ENCODE results near the gene XIRP1. TPM values are rescaled to one million over a fixed set of nuclear protein-coding genes. Genes with fewer than 3 reads are reported as not detected.

XIRP1 gene
- total RNA-seq, 1 experiment from 2014 or later = not detected

GRCh38 chr3:39166134-39166710 is 26.2 kb downstream of the XIRP1 start:
- TF ChIP-seq CTCF (IDR thresholded peaks at IDR 0.05) (no peak), SIN3A (IDR thresholded peaks at IDR 0.05; ENCODE audit: borderline replicate concordance, insufficient read depth, low read depth, low read length) (no peak), TCF7L2 (IDR thresholded peaks at IDR 0.05; ENCODE audit: low read depth, low read length) (no peak), POLR2AphosphoS5 (IDR thresholded peaks at IDR 0.05; ENCODE audit: low read depth, low read length) (no peak)
- TF ChIP-seq, protein P1, sequence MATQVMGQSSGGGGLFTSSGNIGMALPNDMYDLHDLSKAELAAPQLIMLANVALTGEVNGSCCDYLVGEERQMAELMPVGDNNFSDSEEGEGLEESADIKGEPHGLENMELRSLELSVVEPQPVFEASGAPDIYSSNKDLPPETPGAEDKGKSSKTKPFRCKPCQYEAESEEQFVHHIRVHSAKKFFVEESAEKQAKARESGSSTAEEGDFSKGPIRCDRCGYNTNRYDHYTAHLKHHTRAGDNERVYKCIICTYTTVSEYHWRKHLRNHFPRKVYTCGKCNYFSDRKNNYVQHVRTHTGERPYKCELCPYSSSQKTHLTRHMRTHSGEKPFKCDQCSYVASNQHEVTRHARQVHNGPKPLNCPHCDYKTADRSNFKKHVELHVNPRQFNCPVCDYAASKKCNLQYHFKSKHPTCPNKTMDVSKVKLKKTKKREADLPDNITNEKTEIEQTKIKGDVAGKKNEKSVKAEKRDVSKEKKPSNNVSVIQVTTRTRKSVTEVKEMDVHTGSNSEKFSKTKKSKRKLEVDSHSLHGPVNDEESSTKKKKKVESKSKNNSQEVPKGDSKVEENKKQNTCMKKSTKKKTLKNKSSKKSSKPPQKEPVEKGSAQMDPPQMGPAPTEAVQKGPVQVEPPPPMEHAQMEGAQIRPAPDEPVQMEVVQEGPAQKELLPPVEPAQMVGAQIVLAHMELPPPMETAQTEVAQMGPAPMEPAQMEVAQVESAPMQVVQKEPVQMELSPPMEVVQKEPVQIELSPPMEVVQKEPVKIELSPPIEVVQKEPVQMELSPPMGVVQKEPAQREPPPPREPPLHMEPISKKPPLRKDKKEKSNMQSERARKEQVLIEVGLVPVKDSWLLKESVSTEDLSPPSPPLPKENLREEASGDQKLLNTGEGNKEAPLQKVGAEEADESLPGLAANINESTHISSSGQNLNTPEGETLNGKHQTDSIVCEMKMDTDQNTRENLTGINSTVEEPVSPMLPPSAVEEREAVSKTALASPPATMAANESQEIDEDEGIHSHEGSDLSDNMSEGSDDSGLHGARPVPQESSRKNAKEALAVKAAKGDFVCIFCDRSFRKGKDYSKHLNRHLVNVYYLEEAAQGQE (IDR thresholded peaks at IDR 0.05; ENCODE audit: insufficient read depth in 1 of 2, low read depth in 2 of 2, low read length in 1 of 2) = no peak
- ChIA-PET POLR2A (no interaction called here), CTCF (no interaction called here)
- no peak for ATAC-seq
- no TSS peak for BruUV-seq (replicated peaks)
- DNase-seq (ENCODE audit: low read depth, low spot score) = no peak
- H3K4me3 ChIP-seq (ENCODE audit: low read depth in 2 of 2, low read length in 2 of 2) = no peak overlapping the region
- intact Hi-C loops (cut with micrococcal nuclease; ENCODE audit: unreplicated experiment) (no loop called here), in situ Hi-C loops (cut with HindIII; ENCODE audit: low pct_unique_long_range_greater_than_20kb, low sequenced_read_pairs) (no loop called here)
- no peaks in the 10 kb centered on the region for H3K36me3 ChIP-seq (ENCODE audit: control insufficient read depth, insufficient read depth, low read length)
- no peaks in the 10 kb centered on the region for H3K4me1 ChIP-seq (ENCODE audit: control insufficient read depth, insufficient read depth, low read length)
- no peaks in the 10 kb centered on the region for H3K27me3 ChIP-seq (ENCODE audit: control insufficient read depth, insufficient read depth, low read length)
- H3K27ac ChIP-seq (ENCODE audit: low read length) = no peak overlapping the region
- H3K9me3 ChIP-seq (ENCODE audit: control insufficient read depth, insufficient read depth, low read depth, low read length) = no peaks in the 10 kb centered on the region

DNA sequence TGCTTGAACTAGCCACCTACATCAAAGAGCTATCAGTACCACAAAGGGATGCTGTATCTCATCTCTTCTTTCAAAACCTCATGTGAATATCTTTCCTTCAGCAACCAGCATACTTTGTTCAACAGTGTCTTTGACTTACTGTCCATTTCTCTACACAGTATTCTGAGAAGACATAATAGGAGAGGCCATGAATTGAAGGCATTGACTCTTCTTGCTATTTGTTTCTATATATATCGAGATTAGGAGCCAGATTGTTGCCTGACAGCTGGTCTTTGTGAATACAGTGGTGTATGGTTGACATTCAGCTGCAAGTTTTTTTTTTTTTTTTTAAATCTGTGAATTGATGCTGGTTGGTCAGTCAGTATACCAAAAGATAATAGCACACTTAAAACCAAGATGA is 26.9 kb downstream of the XIRP1 start:
- POLR2A ChIA-PET = no interaction called here
- intact Hi-C loops (cut with micrococcal nuclease; ENCODE audit: unreplicated experiment) = no loop called here
- H3K4me3 ChIP-seq (ENCODE audit: low read depth in 2 of 2, low read length in 2 of 2) = no peak overlapping the region
- ATAC-seq = no peak
- in situ Hi-C loops (cut with HindIII; ENCODE audit: low pct_unique_long_range_greater_than_20kb, low sequenced_read_pairs) = no loop called here
- H3K27ac ChIP-seq (ENCODE audit: low read length) = no peak overlapping the region
- H3K4me1 ChIP-seq (ENCODE audit: control insufficient read depth, insufficient read depth, low read length) = no peaks in the 10 kb centered on the region
- TF ChIP-seq, protein P1 (IDR thresholded peaks at IDR 0.05; ENCODE audit: insufficient read depth in 1 of 2, low read depth in 2 of 2, low read length in 1 of 2) = no peak
- TF ChIP-seq CTCF (IDR thresholded peaks at IDR 0.05) (no peak), TCF7L2 (IDR thresholded peaks at IDR 0.05; ENCODE audit: low read depth, low read length) (no peak), SIN3A (IDR thresholded peaks at IDR 0.05; ENCODE audit: borderline replicate concordance, insufficient read depth, low read depth, low read length) (no peak), POLR2AphosphoS5 (IDR thresholded peaks at IDR 0.05; ENCODE audit: low read depth, low read length) (no peak)
- CTCF ChIA-PET = no interaction called here
- BruUV-seq (replicated peaks) = no TSS peak
- DNase-seq (ENCODE audit: low read depth, low spot score) = no peak
- H3K27me3 ChIP-seq (ENCODE audit: control insufficient read depth, insufficient read depth, low read length) = no peaks in the 10 kb centered on the region
- H3K36me3 ChIP-seq (ENCODE audit: control insufficient read depth, insufficient read depth, low read length) = no peaks in the 10 kb centered on the region
- H3K9me3 ChIP-seq (ENCODE audit: control insufficient read depth, insufficient read depth, low read depth, low read length) = no peaks in the 10 kb centered on the region

Data from Panc1 (cell line).